ENCODE data around the gene RGL4.

RGL4 gene

DNA sequence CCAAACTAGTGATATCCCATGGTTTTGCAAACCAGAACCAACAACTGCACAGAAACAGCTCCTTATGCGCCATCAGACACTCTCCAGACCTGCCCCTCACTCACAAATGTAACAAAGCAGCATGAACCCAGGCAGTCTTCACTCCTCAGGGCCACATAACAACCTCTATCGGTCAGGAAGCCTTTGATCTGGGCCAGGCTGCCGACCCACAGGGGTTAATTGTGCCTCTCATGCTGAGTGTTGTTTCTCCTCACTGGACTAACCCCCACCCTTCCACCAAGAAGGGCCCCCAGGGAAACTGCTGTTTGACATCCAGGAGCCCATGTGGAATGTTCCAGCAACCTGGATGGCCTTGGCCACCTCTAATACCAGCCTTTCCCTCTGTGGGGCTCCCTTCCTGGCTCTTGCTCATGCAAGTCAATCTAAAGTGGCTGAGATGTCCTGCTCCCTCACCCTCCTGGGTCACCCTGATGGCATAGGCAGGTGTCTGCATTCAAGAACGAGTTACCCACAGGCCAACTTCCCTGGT, 7.9 kb upstream of the RGL4 start:
- POLR2A ChIA-PET = no interaction called here
- CTCF ChIA-PET = no interaction called here
- no peak for TF ChIP-seq CTCF (IDR thresholded peaks at IDR 0.05; ENCODE audit: insufficient read depth, low read length, missing control alignments)
- no peak for DNase-seq (ENCODE audit: low read depth, low spot score)
- H3K4me3 ChIP-seq (ENCODE audit: low read depth, low read length) = no peak overlapping the region

DNA sequence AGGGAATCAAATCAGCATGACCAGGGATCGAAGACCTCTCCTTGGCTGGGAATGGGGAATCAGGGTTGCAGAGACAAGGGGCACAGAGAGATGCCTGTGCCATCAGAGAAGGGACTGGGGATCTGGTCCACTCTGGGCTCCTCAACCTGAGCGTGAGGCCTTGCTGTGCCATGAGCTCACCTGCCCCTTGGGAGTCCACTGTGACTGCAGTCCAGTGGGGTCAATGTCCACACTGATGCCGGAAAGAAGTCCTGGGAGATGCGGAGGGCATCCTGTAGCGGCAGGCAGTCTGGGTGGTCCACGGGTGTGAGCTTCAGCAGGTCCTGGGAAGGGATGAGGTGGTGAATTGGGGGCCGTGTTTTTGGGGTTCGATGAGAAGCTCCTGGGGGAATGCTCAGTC, 7.3 kb upstream of the RGL4 start:
- DNase-seq (ENCODE audit: low read depth, low spot score) = no peak
- POLR2A ChIA-PET = no interaction called here
- no peak for TF ChIP-seq CTCF (IDR thresholded peaks at IDR 0.05; ENCODE audit: insufficient read depth, low read length, missing control alignments)
- no peak overlapping the region for H3K4me3 ChIP-seq (ENCODE audit: low read depth, low read length)
- CTCF ChIA-PET = no interaction called here

DNA sequence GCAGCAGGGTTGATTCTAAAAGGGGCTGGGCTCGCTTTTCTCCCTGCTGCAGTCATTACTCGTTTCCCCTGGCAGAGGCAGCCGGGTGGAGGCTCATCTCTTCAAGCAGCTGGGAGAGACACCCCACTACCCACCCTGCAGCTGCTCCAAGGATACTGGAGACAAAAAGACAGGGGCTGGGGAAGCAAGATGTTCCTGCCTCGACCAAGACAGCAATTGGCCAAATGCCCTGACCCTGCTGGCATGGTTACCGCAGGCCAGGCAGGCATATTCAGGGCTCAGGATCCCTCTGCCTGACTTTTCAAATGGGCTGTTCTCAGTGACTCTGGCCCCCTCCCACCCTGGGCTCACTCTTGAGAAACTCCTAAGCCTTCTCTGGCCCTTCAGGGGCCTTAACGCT, 6.8 kb upstream of the RGL4 start:
- no peak for TF ChIP-seq CTCF (IDR thresholded peaks at IDR 0.05; ENCODE audit: insufficient read depth, low read length, missing control alignments)

DNA sequence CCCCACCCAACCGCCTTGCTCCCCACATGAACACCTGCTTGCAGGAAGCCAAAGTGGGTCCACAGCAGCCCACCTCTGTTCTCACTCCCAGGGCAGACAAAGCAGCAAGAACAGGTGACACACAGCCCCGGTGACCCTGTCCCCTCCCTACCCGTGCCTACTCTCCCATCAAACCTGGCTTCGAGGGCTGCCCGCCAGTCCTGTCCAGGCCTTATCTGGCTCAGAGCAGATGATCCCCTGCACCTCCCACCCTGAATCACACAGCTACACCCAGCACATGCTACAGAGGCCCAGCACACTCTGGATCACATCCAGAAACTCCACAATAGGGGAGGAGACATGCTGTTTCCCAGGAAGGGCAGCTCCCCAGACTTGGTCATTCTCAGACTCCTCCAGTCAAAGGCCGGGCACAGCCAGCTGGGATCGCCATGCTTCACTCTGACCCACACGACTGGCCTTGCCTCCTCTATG, 6.2 kb upstream of the RGL4 start:
- no peak for TF ChIP-seq CTCF (IDR thresholded peaks at IDR 0.05; ENCODE audit: insufficient read depth, low read length, missing control alignments)
- no peak overlapping the region for H3K4me3 ChIP-seq (ENCODE audit: low read depth, low read length)
- no peak for DNase-seq (ENCODE audit: low read depth, low spot score)
- CTCF ChIA-PET = interaction anchor here (2.3 kb wide), 1 partner anchor 165 kb away, joined by 8 read pairs; no protein-coding TSS in a partner anchor
- POLR2A ChIA-PET = no interaction called here

More for the DNA sequence above, 6.8 kb upstream of the RGL4 start:
- DNase-seq (ENCODE audit: low read depth, low spot score) = no peak
- ChIA-PET POLR2A (no interaction called here), CTCF (no interaction called here)
- no peak overlapping the region for H3K4me3 ChIP-seq (ENCODE audit: low read depth, low read length)

DNA sequence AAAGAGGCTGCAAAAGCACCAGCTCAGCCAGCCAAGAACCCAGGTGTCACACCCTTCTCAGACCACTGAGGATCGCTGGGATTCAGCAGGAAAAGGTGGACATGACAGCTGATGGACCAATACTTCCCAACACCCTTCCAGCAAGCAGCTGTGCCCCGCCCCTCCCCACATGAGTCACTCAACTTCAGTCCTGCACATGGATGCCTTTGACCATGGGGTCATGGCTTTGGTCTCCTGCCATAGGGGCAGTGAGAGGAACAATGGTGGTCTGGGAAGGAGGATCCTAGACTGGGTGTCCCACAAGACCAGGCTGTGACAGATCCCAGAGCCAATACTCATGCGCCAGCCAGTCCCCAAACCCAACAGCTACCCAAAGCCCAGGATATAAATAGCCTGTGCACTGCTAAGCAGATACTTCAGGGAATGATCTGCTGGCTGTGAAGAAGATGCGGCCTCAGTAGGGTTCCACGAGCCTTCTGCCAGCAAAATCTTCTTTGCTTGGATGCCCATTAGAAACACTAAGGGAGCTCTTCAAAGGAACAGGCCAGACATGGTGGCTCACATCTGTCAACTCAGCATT, 5.5 kb upstream of the RGL4 start:
- CTCF ChIA-PET = interaction anchor here (2.3 kb wide), 1 partner anchor 164 kb away, joined by 8 read pairs; no protein-coding TSS in a partner anchor

More for the DNA sequence above, 5.5 kb upstream of the RGL4 start:
- no peak for TF ChIP-seq CTCF (IDR thresholded peaks at IDR 0.05; ENCODE audit: insufficient read depth, low read length, missing control alignments)
- DNase-seq (ENCODE audit: low read depth, low spot score) = no peak
- H3K4me3 ChIP-seq (ENCODE audit: low read depth, low read length) = no peak overlapping the region
- POLR2A ChIA-PET = no interaction called here

Data from AG04449 (cell line).